DMS153 (cell line): ENCODE results near the gene PRM2.

Experiments
- DNase-seq: peaks from one replicate; lab custom pipeline; 2025; lab: John Stamatoyannopoulos, UW

The PRM2 gene

GRCh38 chr16:11225677-11226549 is 50.4 kb downstream of the PRM2 start:
- DNase-seq: no peak
